ENCODE measurements around the gene HOXD8.

GRCh38 chr2:176093898-176094249, 35.6 kb upstream of the HOXD8 start:
- TF ChIP-seq CTCF (IDR thresholded peaks at IDR 0.05) (no peak), POLR2AphosphoS5 (IDR thresholded peaks at IDR 0.05) (no peak), POLR2A (IDR thresholded peaks at IDR 0.05) (no peak)
